HPDE6-E6E7 (cell line): ENCODE data around the gene MB21D2.

Experiments used
- DNase-seq: peaks from one replicate; pipeline ENCODE4 v3.0.0; 2011; ENCODE audit warnings: missing footprints; ENCODE audit errors: extremely low spot score

The MB21D2 gene

GRCh38 chr3:192890347-192891335 is 27.0 kb downstream of the MB21D2 start:
- no peak for DNase-seq

- no peak for DNase-seq
Observed at GRCh38 chr3:192889679-192890078, 28.0 kb downstream of the MB21D2 start.

GRCh38 chr3:192888190-192888589 is 29.5 kb downstream of the MB21D2 start:
- DNase-seq = no peak

GRCh38 chr3:192887701-192888100 is 30.0 kb downstream of the MB21D2 start:
- DNase-seq = no peak

- DNase-seq = no peak
Observed at GRCh38 chr3:192887047-192887446, 30.6 kb downstream of the MB21D2 start.

GRCh38 chr3:192884777-192885773 is 32.6 kb downstream of the MB21D2 start:
- DNase-seq = no peak

- no peak for DNase-seq
Observed at GRCh38 chr3:192883512-192883911, 34.1 kb downstream of the MB21D2 start.

- no peak for DNase-seq
Observed at GRCh38 chr3:192881159-192881786, 36.4 kb downstream of the MB21D2 start.

- DNase-seq = no peak
Observed at GRCh38 chr3:192880313-192880712, 37.3 kb downstream of the MB21D2 start.

GRCh38 chr3:192879346-192880031 is 38.2 kb downstream of the MB21D2 start:
- DNase-seq = peak; percentile 93

GRCh38 chr3:192875971-192876565 is 41.6 kb downstream of the MB21D2 start:
- DNase-seq = no peak

GRCh38 chr3:192870822-192871221 is 46.8 kb downstream of the MB21D2 start:
- no peak for DNase-seq

GRCh38 chr3:192869131-192870031 is 48.3 kb downstream of the MB21D2 start:
- no peak for DNase-seq

- no peak for DNase-seq
Observed at GRCh38 chr3:192867645-192868044, 50.0 kb downstream of the MB21D2 start.

- no peak for DNase-seq
Observed at GRCh38 chr3:192866804-192867203, 50.9 kb downstream of the MB21D2 start.

GRCh38 chr3:192864941-192865340 is 52.7 kb downstream of the MB21D2 start:
- no peak for DNase-seq

- no peak for DNase-seq
Observed at GRCh38 chr3:192863091-192863420, 54.6 kb downstream of the MB21D2 start.

- no peak for DNase-seq
Observed at GRCh38 chr3:192862408-192863090, 55.1 kb downstream of the MB21D2 start.

GRCh38 chr3:192861972-192862371 is 55.7 kb downstream of the MB21D2 start:
- DNase-seq = no peak
